Measurements from ENCODE around the gene ADGRG1. TPM values are rescaled to one million over a fixed set of nuclear protein-coding genes. Genes with fewer than 3 reads are reported as not detected.
"Not testable (repeated sequence)": the region's sequence is repeated elsewhere in the genome, so short reads cannot be mapped to it uniquely, and the experiment has no call there.

The ADGRG1 gene
- total RNA-seq, 2 donors from 2014 or later = 28.0 to 28.5 TPM

GRCh38 chr16:57658878-57659674 lies 30.6 kb downstream of the ADGRG1 start:
- intact Hi-C loops (cut with DNase I) = no loop called here
- no peak for DNase-seq (ENCODE audit: low spot score)

GRCh38 chr16:57660715-57661463 lies 32.5 kb downstream of the ADGRG1 start:
- intact Hi-C loops (cut with DNase I) = no loop called here
- no peak for DNase-seq (ENCODE audit: low spot score)

- intact Hi-C loops (cut with DNase I) = no loop called here
- DNase-seq (ENCODE audit: low spot score) = no peak
These were observed 33.1 kb downstream of the ADGRG1 start for GRCh38 chr16:57661510-57661909.

- intact Hi-C loops (cut with DNase I) = no loop called here
- no peak for DNase-seq (ENCODE audit: low spot score)
These were observed 33.8 kb downstream of the ADGRG1 start for GRCh38 chr16:57661936-57662906.

GRCh38 chr16:57663436-57663835 lies 35.0 kb downstream of the ADGRG1 start:
- intact Hi-C loops (cut with DNase I) = no loop called here
- no peak for DNase-seq (ENCODE audit: low spot score)

GRCh38 chr16:57663917-57664661 lies 35.7 kb downstream of the ADGRG1 start:
- intact Hi-C loops (cut with DNase I) = no loop called here
- no peak for DNase-seq (ENCODE audit: low spot score)

- DNase-seq (ENCODE audit: low spot score) = no peak
- intact Hi-C loops (cut with DNase I) = no loop called here
These were observed 36.2 kb downstream of the ADGRG1 start for GRCh38 chr16:57664662-57665025.

GRCh38 chr16:57665541-57665940 lies 37.1 kb downstream of the ADGRG1 start:
- intact Hi-C loops (cut with DNase I) = no loop called here
- no peak for DNase-seq (ENCODE audit: low spot score)

GRCh38 chr16:57666353-57667047 lies 38.1 kb downstream of the ADGRG1 start:
- intact Hi-C loops (cut with DNase I) = no loop called here
- no peak for DNase-seq (ENCODE audit: low spot score)

GRCh38 chr16:57667048-57667525 lies 38.7 kb downstream of the ADGRG1 start:
- intact Hi-C loops (cut with DNase I) = no loop called here
- no peak for DNase-seq (ENCODE audit: low spot score)

GRCh38 chr16:57667526-57668262 lies 39.3 kb downstream of the ADGRG1 start:
- peak; percentile 89 for DNase-seq (ENCODE audit: low spot score)
- intact Hi-C loops (cut with DNase I) = loop anchor here in 1 of 2 donors (1.0 kb wide), 1 partner anchor 41 kb away; no protein-coding TSS in a partner anchor

- no peak for DNase-seq (ENCODE audit: low spot score)
- intact Hi-C loops (cut with DNase I) = loop anchor here in 1 of 2 donors (1.0 kb wide), 1 partner anchor 40 kb away; no protein-coding TSS in a partner anchor
These were observed 39.8 kb downstream of the ADGRG1 start, which contains the start of gene ADGRG3 for GRCh38 chr16:57668263-57668571. Gene ADGRG3, plus strand, starts transcription at chr16:57668306. Its CDS starts 42 bp downstream, at chr16:57668348.

GRCh38 chr16:57668630-57669475 lies 40.4 kb downstream of the ADGRG1 start:
- no peak for DNase-seq (ENCODE audit: low spot score)
- intact Hi-C loops (cut with DNase I) = loop anchor here in 1 of 2 donors (1.0 kb wide), 1 partner anchor 39 kb away; no protein-coding TSS in a partner anchor

- no peak for DNase-seq (ENCODE audit: low spot score)
- intact Hi-C loops (cut with DNase I) = no loop called here
These were observed 41.2 kb downstream of the ADGRG1 start for GRCh38 chr16:57669476-57670162.

- DNase-seq (ENCODE audit: low spot score) = no peak
- intact Hi-C loops (cut with DNase I) = no loop called here
These were observed 41.8 kb downstream of the ADGRG1 start for GRCh38 chr16:57670196-57670595.

GRCh38 chr16:57671451-57671850 lies 43.0 kb downstream of the ADGRG1 start:
- DNase-seq (ENCODE audit: low spot score); intact Hi-C loops (cut with DNase I): not testable (repeated sequence)

All from posterior vena cava (tissue), 2 donors.